GM19455 (cell line): ENCODE results near the gene DPP10.

Experiments used
- ATAC-seq: cut with Tn5 transposase; IDR thresholded peaks from one replicate; pipeline ENCODE4 v1.9.1; 2021; ENCODE audit not compliant: unreplicated experiment

DPP10 gene

GRCh38 chr2:115541814-115542213, 1099.4 kb downstream of the DPP10 start:
- no peak for ATAC-seq

GRCh38 chr2:115542331-115542730, 1099.9 kb downstream of the DPP10 start:
- ATAC-seq, result no peak

- no peak for ATAC-seq
These were observed 1100.6 kb downstream of the DPP10 start for GRCh38 chr2:115543024-115543423.

GRCh38 chr2:115543461-115543860, 1101.0 kb downstream of the DPP10 start:
- no peak for ATAC-seq

GRCh38 chr2:115549611-115550130, 1107.2 kb downstream of the DPP10 start:
- no peak for ATAC-seq

- no peak for ATAC-seq
These were observed 1110.3 kb downstream of the DPP10 start for GRCh38 chr2:115552726-115553125.

GRCh38 chr2:115554153-115554552, 1111.7 kb downstream of the DPP10 start:
- ATAC-seq, result no peak

- ATAC-seq, result no peak
These were observed 1116.3 kb downstream of the DPP10 start for GRCh38 chr2:115558725-115559124.

- ATAC-seq, result no peak
These were observed 1118.2 kb downstream of the DPP10 start for GRCh38 chr2:115560666-115561065.

GRCh38 chr2:115568643-115569042, 1126.2 kb downstream of the DPP10 start:
- no peak for ATAC-seq

GRCh38 chr2:115569547-115569946, 1127.1 kb downstream of the DPP10 start:
- ATAC-seq, result no peak

GRCh38 chr2:115572746-115573145, 1130.3 kb downstream of the DPP10 start:
- no peak for ATAC-seq

- no peak for ATAC-seq
These were observed 1131.3 kb downstream of the DPP10 start for GRCh38 chr2:115573756-115574155.

- no peak for ATAC-seq
These were observed 1132.2 kb downstream of the DPP10 start for GRCh38 chr2:115574667-115575066.

- no peak for ATAC-seq
These were observed 1138.3 kb downstream of the DPP10 start for GRCh38 chr2:115580784-115581183.

GRCh38 chr2:115584507-115584906, 1142.1 kb downstream of the DPP10 start:
- no peak for ATAC-seq

GRCh38 chr2:115596659-115597375, 1154.4 kb downstream of the DPP10 start:
- ATAC-seq, result no peak

GRCh38 chr2:115603285-115603684, 1160.8 kb downstream of the DPP10 start:
- no peak for ATAC-seq

GRCh38 chr2:115606350-115606749, 1163.9 kb downstream of the DPP10 start:
- no peak for ATAC-seq

- ATAC-seq, result no peak
These were observed 1167.5 kb downstream of the DPP10 start for GRCh38 chr2:115609978-115610377.

- no peak for ATAC-seq
These were observed 1168.4 kb downstream of the DPP10 start for GRCh38 chr2:115610888-115611287.

GRCh38 chr2:115624332-115624731, 1181.9 kb downstream of the DPP10 start:
- ATAC-seq, result no peak

- ATAC-seq, result no peak
These were observed 1192.1 kb downstream of the DPP10 start for GRCh38 chr2:115634578-115634977.
